H9 (cell line): ENCODE measurements around the gene RPIA. TPM values are rescaled to one million over a fixed set of nuclear protein-coding genes. Genes with fewer than 3 reads are reported as not detected.

ENCODE experiments used
- DNase-seq: peaks from one replicate; pipeline ENCODE4 v3.0.0-alpha.2; 2017
- H2AFZ ChIP-seq: one replicate; pipeline ENCODE4 v1.6.1; 2013; ENCODE audit warnings: mild to moderate bottlenecking, low read length, control low read depth, moderate library complexity
- H2AK5ac ChIP-seq: 2 replicates; pipeline ENCODE4 v1.6.1; 2013; ENCODE audit warnings: low read length, control low read depth, mixed read lengths; ENCODE audit not compliant: insufficient read length
- H2BK120ac ChIP-seq: one replicate; pipeline ENCODE4 v1.6.1; 2013; ENCODE audit warnings: low read depth, mild to moderate bottlenecking, low read length, control low read depth, inconsistent platforms; ENCODE audit not compliant: poor library complexity, severe bottlenecking
- H2BK12ac ChIP-seq: 2 replicates; pipeline ENCODE4 v1.6.1; 2013; ENCODE audit warnings: low read length, control low read depth, mixed read lengths, low read depth; ENCODE audit not compliant: insufficient read length
- H2BK15ac ChIP-seq: 2 replicates; pipeline ENCODE4 v1.6.1; 2013; ENCODE audit warnings: low read depth, low read length, control low read depth
- H2BK20ac ChIP-seq: one replicate; pipeline ENCODE4 v1.6.1; 2013; ENCODE audit warnings: low read depth, mild to moderate bottlenecking, low read length, control low read depth, inconsistent platforms; ENCODE audit not compliant: poor library complexity, severe bottlenecking
- H2BK5ac ChIP-seq: 2 replicates; pipeline ENCODE4 v1.6.1; 2013; ENCODE audit warnings: low read length, control low read depth, mixed read lengths; ENCODE audit not compliant: insufficient read length
- H3K14ac ChIP-seq: 2 replicates; pipeline ENCODE4 v1.6.1; 2013; ENCODE audit warnings: low read length, control low read depth; ENCODE audit not compliant: insufficient read depth
- H3K18ac ChIP-seq: 2 replicates; pipeline ENCODE4 v1.6.1; 2013; ENCODE audit warnings: low read depth, mild to moderate bottlenecking, mixed read lengths, low read length, control low read depth; ENCODE audit not compliant: insufficient read length
- H3K23ac ChIP-seq: 2 replicates; pipeline ENCODE4 v1.6.1; 2013; ENCODE audit warnings: low read length, control low read depth, mixed read lengths, low read depth; ENCODE audit not compliant: insufficient read length
- H3K23me2 ChIP-seq: 2 replicates; pipeline ENCODE4 v1.6.1; 2013; ENCODE audit warnings: low read depth, mild to moderate bottlenecking, mixed read lengths, low read length, control low read depth; ENCODE audit not compliant: insufficient read length, poor library complexity, severe bottlenecking
- H3K27ac ChIP-seq: 2 replicates; pipeline ENCODE4 v1.5.1; 2013; ENCODE audit warnings: low read length, control low read depth, mixed read lengths, low read depth; ENCODE audit not compliant: insufficient read length
- H3K27me3 ChIP-seq: 2 replicates; pipeline ENCODE4 v1.6.1; 2013; ENCODE audit warnings: low read length, control low read depth, inconsistent platforms; ENCODE audit not compliant: insufficient read depth
- H3K4ac ChIP-seq: 2 replicates; pipeline ENCODE4 v1.6.1; 2013; ENCODE audit warnings: low read depth, mild to moderate bottlenecking, control low read depth, inconsistent platforms, low read length, moderate library complexity
- H3K4me1 ChIP-seq: 2 replicates; pipeline ENCODE4 v1.6.1; 2013; ENCODE audit warnings: low read length, control low read depth, inconsistent platforms; ENCODE audit not compliant: insufficient read depth
- H3K4me2 ChIP-seq: 2 replicates; pipeline ENCODE4 v1.6.1; 2013; ENCODE audit warnings: low read length, control low read depth, mixed read lengths; ENCODE audit not compliant: insufficient read length, insufficient read depth
- H3K56ac ChIP-seq: 2 replicates; pipeline ENCODE4 v1.6.1; 2013; ENCODE audit warnings: low read depth, mild to moderate bottlenecking, mixed read lengths, low read length, control low read depth; ENCODE audit not compliant: insufficient read length
- H3K79me1 ChIP-seq: 2 replicates; pipeline ENCODE4 v1.6.1; 2013; ENCODE audit warnings: low read depth, mild to moderate bottlenecking, moderate library complexity, low read length, control low read depth, inconsistent platforms; ENCODE audit not compliant: insufficient read depth, poor library complexity, severe bottlenecking
- H3K79me2 ChIP-seq: 2 replicates; pipeline ENCODE4 v1.6.1; 2013; ENCODE audit warnings: low read length, control low read depth, inconsistent platforms; ENCODE audit not compliant: insufficient read depth
- H3K9ac ChIP-seq: 2 replicates; pipeline ENCODE4 v1.6.1; 2013; ENCODE audit warnings: low read length, control low read depth, mixed read lengths; ENCODE audit not compliant: insufficient read length; ENCODE audit errors: extremely low read depth
- H3K9me3 ChIP-seq: one replicate; pipeline ENCODE4 v1.6.1; 2013; ENCODE audit warnings: low read depth, low read length, inconsistent platforms; ENCODE audit not compliant: control insufficient read depth
- H3T11ph ChIP-seq: one replicate; pipeline ENCODE4 v1.6.1; 2013; ENCODE audit warnings: mild to moderate bottlenecking, low read length, control low read depth, inconsistent platforms
- H4K20me1 ChIP-seq: one replicate; pipeline ENCODE4 v1.6.1; 2013; ENCODE audit not compliant: control insufficient read depth, insufficient read length, insufficient read depth
- H4K5ac ChIP-seq: 2 replicates; pipeline ENCODE4 v1.6.1; 2013; ENCODE audit warnings: low read depth, mild to moderate bottlenecking, mixed read lengths, low read length, control low read depth; ENCODE audit not compliant: insufficient read length
- H4K8ac ChIP-seq: replicated peaks from 2 replicates; pipeline ENCODE4 v1.6.1; 2013; ENCODE audit warnings: low read length, control low read depth, mixed read lengths, low read depth; ENCODE audit not compliant: insufficient read length
- H4K91ac ChIP-seq: 2 replicates; pipeline ENCODE4 v1.6.1; 2013; ENCODE audit warnings: low read depth, mild to moderate bottlenecking, moderate library complexity, mixed read lengths, low read length, control low read depth; ENCODE audit not compliant: insufficient read length
- H3K27ac Mint-ChIP-seq, 3 experiments: 2 replicates in 2 of 3; 3 replicates in 1 of 3; pipeline ENCODE4 v1.8.0; 2020 to 2021; ENCODE audit warnings: mixed read lengths in 3 of 3, mild to moderate bottlenecking in 1 of 3, moderate library complexity in 1 of 3
- H3K27me3 Mint-ChIP-seq: 2 replicates; pipeline ENCODE4 v1.8.0; 2021; ENCODE audit warnings: low read depth, mild to moderate bottlenecking, moderate library complexity, mixed read lengths
- H3K36me3 Mint-ChIP-seq, 3 experiments: 2 replicates in 2 of 3; 3 replicates in 1 of 3; pipeline ENCODE4 v1.8.0; 2020 to 2021; ENCODE audit warnings: low read depth in 3 of 3, mixed read lengths in 3 of 3; ENCODE audit not compliant: insufficient read depth in 1 of 3
- H3K4me1 Mint-ChIP-seq, 2 experiments: 2 replicates each; pipeline ENCODE4 v1.8.0; 2020; ENCODE audit warnings: mixed read lengths in 2 of 2
- H3K4me3 Mint-ChIP-seq, 2 experiments: 2 replicates in 1 of 2; 3 replicates in 1 of 2; pipeline ENCODE4 v1.8.0; 2020 to 2021; ENCODE audit warnings: mild to moderate bottlenecking in 2 of 2, mixed read lengths in 2 of 2, moderate library complexity in 1 of 2
- H3K9me3 Mint-ChIP-seq, 2 experiments: 2 replicates in 1 of 2; 3 replicates in 1 of 2; pipeline ENCODE4 v1.8.0; 2020; ENCODE audit warnings: mild to moderate bottlenecking in 2 of 2, mixed read lengths in 2 of 2, moderate library complexity in 1 of 2
- WGBS: extraction: QIAGEN DNeasy Blood & Tissue Kit; methylation state at CpG from one replicate; pipeline ENCODE4 v1.1.7; 2013; ENCODE audit warnings: missing lambda C conversion rate, low lambda C conversion rate, mixed read lengths; ENCODE audit not compliant: insufficient read length; ENCODE audit errors: extremely low coverage; 5-methylcytosine and 5-hydroxymethylcytosine counted together
- total RNA-seq: library from RNA; stranded (reverse); gene quantifications from 2 replicates; pipeline ENCODE4 v1.2.1, GENCODE V29; 2021
- TF ChIP-seq, protein P1 (sequence below): fragments of 200-600 bp; sonication (generic); conservative IDR thresholded peaks from 3 replicates; pipeline ENCODE4 v1.8.0; 2021; ENCODE audit warnings: antibody characterized with exemption, mild to moderate bottlenecking

The RPIA gene
- total RNA-seq, 1 experiment from 2014 or later, result 18.6 TPM

DNA sequence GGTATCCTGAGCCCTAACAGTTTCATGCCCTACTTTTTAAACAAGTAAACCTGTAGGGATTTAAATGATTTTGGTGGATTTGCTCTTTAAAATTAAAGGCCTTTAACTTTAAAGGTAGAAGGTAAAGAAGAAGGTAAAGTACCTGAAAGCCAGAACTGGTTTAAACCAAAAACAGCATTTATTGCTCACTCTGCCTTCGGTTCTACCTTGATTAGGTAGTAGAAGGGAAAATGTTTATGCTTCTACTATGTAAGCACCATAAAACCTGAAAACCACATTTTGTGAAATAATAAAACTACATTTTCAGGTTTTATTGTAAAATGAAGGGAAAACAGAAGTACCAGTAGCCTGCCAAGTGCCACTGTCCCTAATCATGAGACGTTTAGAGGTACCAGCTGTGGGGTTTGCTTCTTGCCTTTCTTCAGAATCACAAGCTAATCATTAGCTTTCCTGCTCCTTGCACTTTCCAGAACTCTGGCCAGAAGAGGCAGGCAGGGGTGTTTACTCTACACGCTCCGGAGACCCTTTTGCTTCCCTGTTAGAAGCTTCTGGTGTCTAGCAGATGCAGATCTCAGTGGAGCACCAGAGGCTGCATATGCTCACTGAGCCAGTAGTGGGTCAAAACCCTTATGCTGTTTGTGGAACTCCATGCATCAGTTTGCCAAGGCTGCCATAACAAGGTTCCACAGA, 33.3 kb downstream of the RPIA start:
- no CpG with 5 or more reads among the region's 4 CpGs for WGBS
- no peak overlapping the region for H3K4me2 ChIP-seq
- H3K36me3 Mint-ChIP-seq, result peaks cover 27 to 29% (median 27%) of the 10 kb centered on the region in 3 experiments

More for the DNA sequence above, 33.3 kb downstream of the RPIA start:
- Histone ChIP-seq H3K14ac (no peak overlapping the region), H2BK5ac (no peak overlapping the region), H3K79me2 (0 out of 2 replicates have a peak, but pooled peaks cover 2% of the 10 kb centered on the region), H4K91ac (no peak overlapping the region), H2BK120ac (no peak overlapping the region), H3K18ac (no peak overlapping the region), H4K5ac (no peak overlapping the region), H3K27me3 (no peaks in the 10 kb centered on the region), H3T11ph (no peak overlapping the region), H3K23ac (no peak overlapping the region), H2AFZ (no peak overlapping the region), H3K27ac (no peak overlapping the region), H3K9ac (no peak overlapping the region), H4K20me1 (no peaks in the 10 kb centered on the region), H3K56ac (no peak overlapping the region), H3K23me2 (no peaks in the 10 kb centered on the region), H4K8ac (no peak overlapping the region), H2BK20ac (no peak overlapping the region), H2BK12ac (no peak overlapping the region), H3K4ac (no peak overlapping the region), H3K9me3 (no peaks in the 10 kb centered on the region), H3K79me1 (no peaks in the 10 kb centered on the region), H3K4me1 (no peaks in the 10 kb centered on the region), H2AK5ac (no peak overlapping the region), H2BK15ac (no peak overlapping the region)
- H3K9me3 Mint-ChIP-seq, result peaks cover 22 to 23% of the 10 kb centered on the region in 2 experiments
- DNase-seq, result no peak
- peaks cover 8 to 10% of the 10 kb centered on the region in 2 experiments; a peak in 3 of 4 replicates for H3K4me1 Mint-ChIP-seq
- no peak overlapping the region for H3K27ac Mint-ChIP-seq
- TF ChIP-seq, protein P1, sequence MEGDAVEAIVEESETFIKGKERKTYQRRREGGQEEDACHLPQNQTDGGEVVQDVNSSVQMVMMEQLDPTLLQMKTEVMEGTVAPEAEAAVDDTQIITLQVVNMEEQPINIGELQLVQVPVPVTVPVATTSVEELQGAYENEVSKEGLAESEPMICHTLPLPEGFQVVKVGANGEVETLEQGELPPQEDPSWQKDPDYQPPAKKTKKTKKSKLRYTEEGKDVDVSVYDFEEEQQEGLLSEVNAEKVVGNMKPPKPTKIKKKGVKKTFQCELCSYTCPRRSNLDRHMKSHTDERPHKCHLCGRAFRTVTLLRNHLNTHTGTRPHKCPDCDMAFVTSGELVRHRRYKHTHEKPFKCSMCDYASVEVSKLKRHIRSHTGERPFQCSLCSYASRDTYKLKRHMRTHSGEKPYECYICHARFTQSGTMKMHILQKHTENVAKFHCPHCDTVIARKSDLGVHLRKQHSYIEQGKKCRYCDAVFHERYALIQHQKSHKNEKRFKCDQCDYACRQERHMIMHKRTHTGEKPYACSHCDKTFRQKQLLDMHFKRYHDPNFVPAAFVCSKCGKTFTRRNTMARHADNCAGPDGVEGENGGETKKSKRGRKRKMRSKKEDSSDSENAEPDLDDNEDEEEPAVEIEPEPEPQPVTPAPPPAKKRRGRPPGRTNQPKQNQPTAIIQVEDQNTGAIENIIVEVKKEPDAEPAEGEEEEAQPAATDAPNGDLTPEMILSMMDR, result no peak
- H3K4me3 Mint-ChIP-seq, result no peak overlapping the region
- H3K27me3 Mint-ChIP-seq, result no peaks in the 10 kb centered on the region
